Activated T-helper 17 cell treated with anti-CD3 and anti-CD28 coated beads, Interleukin-2, amount 50 U/mL, for 72 hours (primary cell): ENCODE data around the gene STXBP4. TPM values are rescaled to one million over a fixed set of nuclear protein-coding genes. Genes with fewer than 3 reads are reported as not detected.

Experiments used
- ATAC-seq: fragments of 150-1000 bp; cut with Tn5 transposase; replicated peaks from 2 replicates; pipeline ENCODE4 v1.10.0; 2021; ENCODE audit warnings: mild to moderate bottlenecking, moderate library complexity
- H3K27ac Mint-ChIP-seq: one replicate; pipeline ENCODE4 v1.8.0; 2022; ENCODE audit warnings: mixed read lengths
- H3K27me3 Mint-ChIP-seq: one replicate; pipeline ENCODE4 v1.8.0; 2022; ENCODE audit warnings: mixed read lengths
- H3K36me3 Mint-ChIP-seq: one replicate; pipeline ENCODE4 v1.8.0; 2022; ENCODE audit warnings: low read depth, mild to moderate bottlenecking, mixed read lengths
- H3K4me1 Mint-ChIP-seq: one replicate; pipeline ENCODE4 v1.8.0; 2022; ENCODE audit warnings: mixed read lengths
- H3K4me3 Mint-ChIP-seq: one replicate; pipeline ENCODE4 v1.8.0; 2022; ENCODE audit warnings: mild to moderate bottlenecking, mixed read lengths
- H3K9me3 Mint-ChIP-seq: one replicate; pipeline ENCODE4 v1.8.0; 2022; ENCODE audit warnings: mixed read lengths
- total RNA-seq, 2 donors: library from RNA; stranded (reverse); gene quantifications; one replicate each; pipeline ENCODE4 v1.2.3, GENCODE V29; 2022

Gene STXBP4
- total RNA-seq, 2 donors from 2014 or later = 5.6 to 12.8 TPM

GRCh38 chr17:54948380-54948779 is 20.2 kb upstream of the STXBP4 start:
- Mint-ChIP-seq H3K36me3 (no peaks in the 10 kb centered on the region), H3K27me3 (peaks cover 11% of the 10 kb centered on the region), H3K9me3 (no peaks in the 10 kb centered on the region), H3K4me3 (no peak overlapping the region), H3K27ac (peak overlapping the region; percentile 28), H3K4me1 (peaks cover 4% of the 10 kb centered on the region)
- peak; percentile 34 for ATAC-seq

DNA sequence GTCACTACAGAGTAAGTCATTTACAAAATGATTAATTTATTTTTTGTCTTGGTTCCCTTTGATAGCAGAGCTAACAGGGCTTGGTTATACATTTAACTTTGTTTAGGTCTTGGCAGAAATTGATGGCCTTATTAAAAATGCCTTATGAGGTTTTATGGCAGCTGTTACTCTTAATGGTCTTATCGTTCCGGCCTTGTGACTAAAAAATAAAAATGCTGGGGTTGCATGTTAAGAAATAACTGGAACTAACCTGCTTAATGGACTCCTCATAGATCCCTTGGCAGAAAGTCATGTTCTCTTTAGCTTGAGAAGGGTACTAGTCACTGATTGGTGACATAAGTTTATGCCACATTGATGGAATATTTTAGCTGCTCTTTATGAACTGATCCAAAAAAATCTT is 18.4 kb upstream of the STXBP4 start:
- peaks cover 11% of the 10 kb centered on the region for H3K27me3 Mint-ChIP-seq
- H3K4me3 Mint-ChIP-seq = no peak overlapping the region
- H3K36me3 Mint-ChIP-seq = no peaks in the 10 kb centered on the region
- H3K4me1 Mint-ChIP-seq = peaks cover 4% of the 10 kb centered on the region
- no peak for ATAC-seq
- H3K9me3 Mint-ChIP-seq = no peaks in the 10 kb centered on the region
- no peak overlapping the region for H3K27ac Mint-ChIP-seq

DNA sequence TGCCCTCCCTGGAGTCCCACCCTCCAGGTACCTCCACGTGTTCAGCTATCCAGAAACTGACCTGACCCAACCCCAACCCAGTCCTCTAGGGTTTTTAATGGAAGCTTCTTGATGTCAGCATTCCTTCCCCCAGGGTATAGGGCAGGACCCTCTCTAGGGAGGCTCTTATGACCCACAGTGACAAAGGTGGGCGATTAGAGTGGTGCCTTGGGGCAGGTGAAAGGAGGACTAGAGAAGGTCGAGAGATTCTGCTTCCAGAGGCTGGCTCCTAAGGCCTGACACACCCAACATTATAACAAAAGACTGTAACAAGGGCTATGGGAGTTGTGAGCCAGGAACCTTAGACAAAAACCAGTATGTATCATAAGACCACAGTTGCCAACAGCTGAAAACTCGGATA is 17.3 kb upstream of the STXBP4 start:
- Mint-ChIP-seq H3K9me3 (no peaks in the 10 kb centered on the region), H3K36me3 (no peaks in the 10 kb centered on the region), H3K4me3 (no peak overlapping the region), H3K4me1 (peaks cover 4% of the 10 kb centered on the region), H3K27ac (no peak overlapping the region), H3K27me3 (peaks cover 11% of the 10 kb centered on the region)
- no peak for ATAC-seq

- Mint-ChIP-seq H3K36me3 (peaks cover 44% of the 10 kb centered on the region), H3K4me3 (no peak overlapping the region), H3K9me3 (no peaks in the 10 kb centered on the region), H3K27ac (no peak overlapping the region), H3K4me1 (no peaks in the 10 kb centered on the region), H3K27me3 (no peaks in the 10 kb centered on the region)
- ATAC-seq = no peak
Measured at GRCh38 chr17:54956791-54957190, 11.8 kb upstream of the STXBP4 start.

- Mint-ChIP-seq H3K27ac (no peak overlapping the region), H3K4me1 (peaks cover 6% of the 10 kb centered on the region)
Measured at GRCh38 chr17:54967621-54968261, 824 bp upstream of the STXBP4 start.

DNA sequence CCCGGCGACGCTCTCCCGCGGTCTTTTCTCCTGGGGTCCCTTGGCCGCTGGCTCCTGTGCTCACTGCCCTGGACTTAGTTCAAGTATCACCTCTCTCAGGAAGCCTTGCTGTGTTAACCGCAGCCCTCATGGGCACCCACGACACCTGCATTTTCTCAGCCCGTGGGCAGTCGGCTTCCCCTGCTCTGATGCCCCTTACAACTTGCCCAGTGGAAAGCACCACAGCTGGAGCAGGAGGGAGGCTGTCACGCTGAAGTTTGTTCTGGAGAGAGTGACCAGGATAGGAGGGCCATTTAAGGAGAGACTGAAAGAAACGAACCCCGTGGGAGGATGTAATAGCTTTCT is 395 bp downstream of the STXBP4 start:
- no peaks in the 10 kb centered on the region for H3K9me3 Mint-ChIP-seq
- peaks cover 22% of the 10 kb centered on the region for H3K36me3 Mint-ChIP-seq
- H3K27ac Mint-ChIP-seq = no peak overlapping the region
- peaks cover 6% of the 10 kb centered on the region for H3K4me1 Mint-ChIP-seq
- H3K4me3 Mint-ChIP-seq = no peak overlapping the region
- peak; percentile 44 for ATAC-seq
- no peaks in the 10 kb centered on the region for H3K27me3 Mint-ChIP-seq

More at GRCh38 chr17:54967621-54968261, 824 bp upstream of the STXBP4 start:
- Mint-ChIP-seq H3K9me3 (no peaks in the 10 kb centered on the region), H3K27me3 (no peaks in the 10 kb centered on the region), H3K36me3 (peaks cover 34% of the 10 kb centered on the region), H3K4me3 (no peak overlapping the region)
- peak; percentile 37 for ATAC-seq

DNA sequence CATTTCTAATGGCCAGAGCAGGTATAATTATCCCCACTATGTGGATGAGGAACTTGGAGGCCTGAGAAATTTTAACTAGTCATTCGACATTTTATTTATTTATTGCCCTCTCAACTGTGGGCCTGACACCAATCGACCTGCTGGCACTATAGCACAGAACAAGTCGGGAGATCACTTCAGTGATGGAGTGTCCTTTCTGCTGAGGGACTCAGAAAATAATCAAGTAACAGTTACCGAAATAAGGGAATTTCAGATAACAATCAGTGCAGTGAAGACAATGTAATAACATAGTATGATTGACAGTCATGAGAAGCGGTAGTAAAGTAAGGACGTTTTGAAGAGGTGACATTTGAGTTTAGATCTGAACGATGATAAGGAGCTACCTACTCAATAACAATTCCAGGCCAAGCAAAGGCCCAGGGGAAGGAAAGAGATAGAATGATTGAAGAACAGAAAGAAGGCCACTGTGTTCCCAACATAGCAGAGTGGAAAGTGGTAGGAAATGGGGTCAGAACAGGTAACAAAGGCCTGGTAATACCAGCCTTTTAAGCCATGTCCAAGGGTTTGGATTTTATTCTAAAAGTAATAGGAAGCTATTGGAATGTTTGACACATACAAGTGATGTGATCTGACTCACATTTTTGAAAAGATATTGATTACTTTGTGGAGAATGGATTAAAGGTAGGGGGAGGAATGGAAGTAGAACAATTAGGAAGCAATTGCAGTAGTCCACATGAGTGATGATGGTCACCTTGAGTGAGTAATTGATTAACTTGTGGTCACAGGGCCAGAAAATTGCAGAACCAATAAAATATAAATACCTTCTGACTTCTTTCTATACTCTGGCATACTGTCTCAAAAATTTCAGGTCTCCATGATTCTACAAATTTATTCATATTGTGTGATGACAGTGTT is 1.4 kb downstream of the STXBP4 start:
- Mint-ChIP-seq H3K9me3 (no peaks in the 10 kb centered on the region), H3K4me1 (peaks cover 6% of the 10 kb centered on the region), H3K4me3 (no peak overlapping the region), H3K36me3 (peaks cover 12% of the 10 kb centered on the region), H3K27ac (no peak overlapping the region), H3K27me3 (no peaks in the 10 kb centered on the region)
- no peak for ATAC-seq

GRCh38 chr17:54971147-54971546 is 2.6 kb downstream of the STXBP4 start:
- Mint-ChIP-seq H3K27ac (no peak overlapping the region), H3K27me3 (no peaks in the 10 kb centered on the region), H3K4me3 (no peak overlapping the region), H3K4me1 (peaks cover 6% of the 10 kb centered on the region), H3K36me3 (no peaks in the 10 kb centered on the region), H3K9me3 (no peaks in the 10 kb centered on the region)
- ATAC-seq = no peak

- H3K36me3 Mint-ChIP-seq = no peaks in the 10 kb centered on the region
- H3K9me3 Mint-ChIP-seq = no peaks in the 10 kb centered on the region
- no peak for ATAC-seq
- no peaks in the 10 kb centered on the region for H3K4me1 Mint-ChIP-seq
- no peaks in the 10 kb centered on the region for H3K27me3 Mint-ChIP-seq
- no peak overlapping the region for H3K27ac Mint-ChIP-seq
- H3K4me3 Mint-ChIP-seq = no peak overlapping the region
Measured at GRCh38 chr17:54971901-54972300, 3.3 kb downstream of the STXBP4 start.

DNA sequence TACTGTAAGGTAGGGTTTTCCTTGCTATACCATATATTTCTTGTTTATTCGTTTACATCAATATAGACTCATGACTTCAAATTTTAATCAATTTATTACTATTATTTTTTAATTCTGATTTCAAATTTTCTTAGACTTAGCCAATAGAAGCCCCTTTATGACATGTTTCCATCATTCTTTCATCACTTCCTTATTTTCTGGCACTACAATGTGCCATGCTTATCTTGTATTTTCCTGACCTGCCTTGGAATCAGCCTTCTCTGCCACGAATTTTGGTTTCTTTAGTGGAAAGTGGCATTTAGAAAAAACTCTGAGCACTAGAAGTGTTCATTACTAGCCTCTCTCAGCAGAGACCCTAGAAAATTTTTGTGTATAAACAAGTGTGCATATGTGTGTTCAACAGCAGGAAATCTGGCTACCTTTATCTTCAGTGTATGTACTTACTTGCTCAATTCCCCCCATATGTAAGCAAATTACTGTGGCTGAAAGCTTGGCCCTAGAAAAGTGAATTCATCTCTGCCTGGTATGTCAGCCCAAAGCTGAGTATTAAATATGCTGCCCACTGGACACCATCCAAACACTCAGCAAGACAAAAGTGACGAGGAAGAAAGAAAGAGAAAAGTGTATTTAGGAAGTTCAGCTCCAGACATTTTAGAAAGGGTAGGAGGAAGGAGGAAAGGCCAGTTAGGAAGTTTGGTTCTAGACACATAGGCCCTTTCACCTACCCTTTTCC is 4.0 kb downstream of the STXBP4 start:
- Mint-ChIP-seq H3K36me3 (no peaks in the 10 kb centered on the region), H3K9me3 (no peaks in the 10 kb centered on the region), H3K27me3 (no peaks in the 10 kb centered on the region), H3K27ac (no peak overlapping the region), H3K4me3 (no peak overlapping the region), H3K4me1 (no peaks in the 10 kb centered on the region)
- no peak for ATAC-seq

DNA sequence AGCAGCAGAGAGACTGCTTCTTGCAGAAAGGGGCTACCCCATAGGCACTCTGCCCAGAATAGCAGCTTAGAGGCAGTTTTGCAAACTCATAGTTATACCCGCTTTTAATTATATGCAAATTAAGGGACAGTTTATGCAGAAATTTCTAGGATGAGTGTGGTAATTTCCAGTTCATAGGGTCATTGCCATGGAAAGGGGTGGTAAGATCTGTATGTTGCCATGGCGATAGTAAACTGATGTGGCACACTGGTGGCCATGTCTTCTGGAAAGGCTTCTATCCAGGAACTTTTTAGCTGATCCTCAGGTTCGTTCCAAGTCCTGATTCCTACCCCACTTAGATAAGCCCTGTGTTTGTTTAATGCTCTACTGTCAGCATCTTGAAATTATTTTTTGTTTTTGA is 6.2 kb downstream of the STXBP4 start:
- Mint-ChIP-seq H3K36me3 (no peaks in the 10 kb centered on the region), H3K27me3 (no peaks in the 10 kb centered on the region), H3K27ac (no peak overlapping the region), H3K4me3 (no peak overlapping the region), H3K4me1 (no peaks in the 10 kb centered on the region), H3K9me3 (no peaks in the 10 kb centered on the region)
- no peak for ATAC-seq

DNA sequence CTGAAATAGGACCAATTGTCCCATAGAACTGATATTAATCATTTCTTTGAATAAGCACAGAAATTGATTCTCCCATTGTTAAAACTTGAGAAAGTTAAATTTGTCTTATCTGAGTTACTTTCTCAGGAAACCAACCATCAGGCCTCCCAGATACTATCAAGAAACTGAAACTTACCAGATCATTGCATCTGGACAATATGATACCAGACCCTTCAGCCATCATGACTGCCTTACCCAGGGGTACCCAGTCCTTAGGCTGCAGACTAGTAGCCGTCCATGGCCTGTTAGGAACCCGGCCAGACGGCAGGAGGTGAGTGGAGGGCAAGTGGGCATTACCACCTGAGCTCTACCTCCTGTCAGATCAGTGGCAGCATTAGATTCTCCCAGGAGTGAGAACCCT is 7.8 kb downstream of the STXBP4 start:
- H3K27me3 Mint-ChIP-seq = no peaks in the 10 kb centered on the region
- H3K9me3 Mint-ChIP-seq = no peaks in the 10 kb centered on the region
- no peak overlapping the region for H3K4me3 Mint-ChIP-seq
- H3K27ac Mint-ChIP-seq = no peak overlapping the region
- no peak for ATAC-seq
- no peaks in the 10 kb centered on the region for H3K4me1 Mint-ChIP-seq
- H3K36me3 Mint-ChIP-seq = no peaks in the 10 kb centered on the region

GRCh38 chr17:54977744-54978143 is 9.2 kb downstream of the STXBP4 start:
- no peaks in the 10 kb centered on the region for H3K9me3 Mint-ChIP-seq
- H3K36me3 Mint-ChIP-seq = no peaks in the 10 kb centered on the region
- H3K27me3 Mint-ChIP-seq = no peaks in the 10 kb centered on the region
- ATAC-seq = no peak
- no peaks in the 10 kb centered on the region for H3K4me1 Mint-ChIP-seq
- H3K27ac Mint-ChIP-seq = no peak overlapping the region
- no peak overlapping the region for H3K4me3 Mint-ChIP-seq

GRCh38 chr17:54979657-54980056 is 11.1 kb downstream of the STXBP4 start:
- H3K27ac Mint-ChIP-seq = no peak overlapping the region
- no peak overlapping the region for H3K4me3 Mint-ChIP-seq
- ATAC-seq = no peak
- H3K9me3 Mint-ChIP-seq = no peaks in the 10 kb centered on the region
- H3K36me3 Mint-ChIP-seq = no peaks in the 10 kb centered on the region
- no peaks in the 10 kb centered on the region for H3K27me3 Mint-ChIP-seq
- H3K4me1 Mint-ChIP-seq = no peaks in the 10 kb centered on the region

DNA sequence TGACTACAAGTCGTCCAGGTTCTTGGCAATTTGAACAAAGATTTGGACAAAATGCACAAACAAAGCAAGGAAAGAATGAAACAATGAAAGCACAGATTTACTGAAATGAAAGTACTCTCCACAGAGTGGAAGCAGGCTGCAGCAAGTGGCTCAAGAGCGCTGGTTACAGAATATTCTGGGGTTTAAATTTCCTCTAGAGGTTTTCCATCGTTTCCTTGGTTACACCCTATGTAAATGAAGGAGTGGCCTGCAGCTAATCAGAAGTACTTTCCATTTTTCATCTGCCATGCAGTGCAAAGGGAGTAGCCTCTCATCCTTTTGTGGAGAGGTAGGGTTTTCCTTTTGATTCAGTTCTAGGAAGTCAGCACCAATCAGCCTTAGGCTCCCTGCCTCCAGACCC is 11.8 kb downstream of the STXBP4 start:
- ATAC-seq = no peak
- Mint-ChIP-seq H3K27ac (no peak overlapping the region), H3K4me3 (no peak overlapping the region)

More for the DNA sequence above, 11.8 kb downstream of the STXBP4 start:
- no peaks in the 10 kb centered on the region for H3K9me3 Mint-ChIP-seq
- H3K4me1 Mint-ChIP-seq = no peaks in the 10 kb centered on the region
- no peaks in the 10 kb centered on the region for H3K27me3 Mint-ChIP-seq
- no peaks in the 10 kb centered on the region for H3K36me3 Mint-ChIP-seq
